SK-N-MC (cell line): ENCODE measurements around the gene PVR.

Experiments
- EZH2 ChIP-seq: fragments of 200-600 bp; sonication (generic); IDR thresholded peaks from one replicate; pipeline ENCODE4 v1.6.1; 2017; ENCODE audit warnings: antibody characterized with exemption
- POLR2AphosphoS5 ChIP-seq: IDR thresholded peaks from 2 replicates; pipeline ENCODE4 v1.6.1; 2012; ENCODE audit warnings: mild to moderate bottlenecking, low read depth, low read length, borderline replicate concordance

DNA sequence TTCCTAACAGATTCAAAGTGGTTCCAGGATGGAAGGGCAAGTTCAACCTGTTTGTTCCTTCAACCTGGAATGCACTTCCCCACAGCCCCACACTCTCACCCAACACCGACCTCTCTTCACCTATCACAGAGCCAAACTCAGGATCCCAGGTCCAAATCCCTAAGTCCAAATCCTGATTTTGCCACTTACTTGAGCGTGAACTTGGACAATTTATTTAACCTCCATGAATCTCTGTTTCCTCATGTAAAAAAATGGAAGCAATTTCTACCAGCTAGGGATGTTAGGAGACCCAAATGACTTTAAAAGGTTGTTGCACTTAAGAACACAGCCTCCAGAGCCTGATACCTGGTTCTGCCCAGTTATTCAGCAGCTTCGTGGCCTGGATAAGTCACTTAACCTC is 35.8 kb upstream of the PVR start:
- TF ChIP-seq EZH2 (no peak), POLR2AphosphoS5 (no peak)
